Body of pancreas (tissue), 4 donors: ENCODE measurements around the gene MAPT. TPM values are rescaled to one million over a fixed set of nuclear protein-coding genes. Genes with fewer than 3 reads are reported as not detected.

ENCODE experiments used
- ATAC-seq: fragments of 150-250 bp; one replicate; pipeline ENCODE4 v1.9.1; 2016
- DNase-seq, 4 donors: peaks; one replicate each; pipeline ENCODE4 v3.0.0-alpha.2; 2019
- H3K27ac ChIP-seq, 4 donors: fragments of 200-600 bp; sonication (generic); 1 replicate in 3 of 4; 2 replicates in 1 of 4; pipeline versions ENCODE4 v1.5.1 to v1.6.1; 2016 to 2019; ENCODE audit warnings: mild to moderate bottlenecking in 1 of 4, mixed read lengths in 1 of 4, moderate library complexity in 1 of 4
- H3K27me3 ChIP-seq, 2 donors: fragments of 200-600 bp; sonication (generic); one replicate each; pipeline ENCODE4 v1.6.0; 2016; ENCODE audit warnings: mild to moderate bottlenecking in 1 of 2
- H3K36me3 ChIP-seq, 2 donors: fragments of 200-600 bp; sonication (generic); replicated peaks in 1 of 2; 2 replicates each; pipeline ENCODE4 v1.5.1; 2016; ENCODE audit warnings: low read depth in 2 of 2; ENCODE audit not compliant: insufficient read depth in 1 of 2
- H3K4me1 ChIP-seq: fragments of 200-600 bp; sonication (generic); one replicate; pipeline ENCODE4 v1.6.0; 2016
- H3K4me3 ChIP-seq, 2 donors: fragments of 200-600 bp; sonication (generic); 1 replicate in 1 of 2; 2 replicates in 1 of 2; pipeline ENCODE4 v1.5.1; 2016 to 2019
- H3K9me3 ChIP-seq, 3 donors: fragments of 200-600 bp; sonication (generic); 1 replicate in 2 of 3; 2 replicates in 1 of 3; pipeline ENCODE4 v1.5.1; 2016
- POLR2A ChIP-seq, 3 donors: fragments of 450-650 bp; IDR thresholded peaks; one replicate each; pipeline ENCODE4 v1.6.1; 2016; ENCODE audit warnings: antibody characterized with exemption in 3 of 3, mild to moderate bottlenecking in 2 of 3
- WGBS, 2 donors: methylation state at CpG; one replicate each; pipeline ENCODE4 v1.1.5; 2017; 5-methylcytosine and 5-hydroxymethylcytosine counted together
- intact Hi-C: fragments of 100-400 bp; cut with DNase I; formaldehyde crosslinking; loops from one replicate; pipeline ENCODE4 v1.15.1; 2023
- total RNA-seq, 2 donors: library from RNA; depleted of rRNA; stranded (reverse); fragments of >200 nt; gene quantifications; one replicate each; pipeline ENCODE4 v1.1.0, GENCODE V29; 2016
- TF ChIP-seq, protein P1 (sequence below), 7 experiments: fragments of 450-650 bp in 4 of 7; fragments of 200-600 bp in 3 of 7; sonication (generic) in 3 of 7; IDR thresholded peaks; one replicate each; pipeline ENCODE4 v1.5.1; 2016 to 2019; ENCODE audit warnings: antibody characterized with exemption in 7 of 7

The MAPT gene
- total RNA-seq, 2 donors from 2014 or later, result 1.6 to 2.3 TPM

- TF ChIP-seq, protein P1, sequence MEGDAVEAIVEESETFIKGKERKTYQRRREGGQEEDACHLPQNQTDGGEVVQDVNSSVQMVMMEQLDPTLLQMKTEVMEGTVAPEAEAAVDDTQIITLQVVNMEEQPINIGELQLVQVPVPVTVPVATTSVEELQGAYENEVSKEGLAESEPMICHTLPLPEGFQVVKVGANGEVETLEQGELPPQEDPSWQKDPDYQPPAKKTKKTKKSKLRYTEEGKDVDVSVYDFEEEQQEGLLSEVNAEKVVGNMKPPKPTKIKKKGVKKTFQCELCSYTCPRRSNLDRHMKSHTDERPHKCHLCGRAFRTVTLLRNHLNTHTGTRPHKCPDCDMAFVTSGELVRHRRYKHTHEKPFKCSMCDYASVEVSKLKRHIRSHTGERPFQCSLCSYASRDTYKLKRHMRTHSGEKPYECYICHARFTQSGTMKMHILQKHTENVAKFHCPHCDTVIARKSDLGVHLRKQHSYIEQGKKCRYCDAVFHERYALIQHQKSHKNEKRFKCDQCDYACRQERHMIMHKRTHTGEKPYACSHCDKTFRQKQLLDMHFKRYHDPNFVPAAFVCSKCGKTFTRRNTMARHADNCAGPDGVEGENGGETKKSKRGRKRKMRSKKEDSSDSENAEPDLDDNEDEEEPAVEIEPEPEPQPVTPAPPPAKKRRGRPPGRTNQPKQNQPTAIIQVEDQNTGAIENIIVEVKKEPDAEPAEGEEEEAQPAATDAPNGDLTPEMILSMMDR (IDR thresholded peaks at IDR 0.05), result no peak
- TF ChIP-seq POLR2A (IDR thresholded peaks at IDR 0.05), result no peak
- ATAC-seq, result no peak
- no peak overlapping the region for H3K27ac ChIP-seq
- DNase-seq, result no peak
- intact Hi-C loops, result no loop called here
- no peak overlapping the region for H3K4me3 ChIP-seq
- 72 to 73% methylated on average over 15 of the region's 15 CpGs for WGBS, 2 donors
- H3K4me1 ChIP-seq, result peaks cover 6% of the 10 kb centered on the region
- no peaks in the 10 kb centered on the region for H3K9me3 ChIP-seq
- H3K36me3 ChIP-seq, result no peaks in the 10 kb centered on the region
- peaks cover 0 to 4% of the 10 kb centered on the region in 2 donors for H3K27me3 ChIP-seq
Measured at GRCh38 chr17:45906927-45907622, 12.7 kb downstream of the MAPT start.

DNA sequence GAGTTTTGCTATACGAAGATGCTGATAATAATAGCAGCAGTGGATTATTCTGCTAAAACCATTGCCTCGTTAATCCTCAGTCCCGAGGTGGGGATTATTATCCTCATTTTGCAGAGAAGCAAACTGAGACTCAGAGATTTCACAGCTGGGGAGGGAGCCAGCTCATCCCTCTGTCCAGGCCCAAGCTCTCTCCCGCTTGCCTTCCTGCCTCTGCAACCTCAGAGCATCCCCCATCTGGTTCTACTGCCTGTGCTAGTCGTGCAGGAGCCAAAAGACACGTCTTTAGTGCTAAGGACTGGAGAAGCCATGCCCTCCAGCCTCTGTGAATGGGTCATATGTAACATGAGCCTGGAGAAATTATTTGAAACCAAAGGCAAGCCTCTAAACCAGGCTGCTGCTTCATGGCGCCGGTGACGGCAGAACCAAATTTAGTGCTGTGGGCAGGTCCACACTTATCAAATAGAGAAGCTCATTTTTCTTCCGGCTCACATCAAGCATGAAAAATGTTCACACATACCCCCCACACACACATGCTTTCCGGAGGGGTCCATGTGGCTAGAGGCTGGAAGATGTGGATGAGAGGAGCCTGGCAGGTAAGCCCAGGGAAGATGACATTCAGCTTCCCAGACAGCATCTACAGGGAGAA lies 13.5 kb downstream of the MAPT start:
- H3K4me3 ChIP-seq, result no peak overlapping the region
- H3K4me1 ChIP-seq, result peaks cover 6% of the 10 kb centered on the region
- TF ChIP-seq, protein P1 (IDR thresholded peaks at IDR 0.05), result no peak
- H3K27me3 ChIP-seq, result peaks cover 0 to 4% of the 10 kb centered on the region in 2 donors
- intact Hi-C loops, result no loop called here
- H3K27ac ChIP-seq, result no peak overlapping the region
- DNase-seq, result no peak
- no peak for ATAC-seq
- no peaks in the 10 kb centered on the region for H3K9me3 ChIP-seq
- H3K36me3 ChIP-seq, result no peaks in the 10 kb centered on the region
- WGBS, 2 donors, result 57 to 64% methylated on average over 11 of the region's 11 CpGs

GRCh38 chr17:45908460-45908859 lies 14.1 kb downstream of the MAPT start:
- Histone ChIP-seq H3K4me1 (no peaks in the 10 kb centered on the region), H3K27me3 (peaks cover 0 to 4% of the 10 kb centered on the region in 2 donors), H3K4me3 (no peak overlapping the region), H3K36me3 (no peaks in the 10 kb centered on the region), H3K9me3 (no peaks in the 10 kb centered on the region), H3K27ac (no peak overlapping the region)
- TF ChIP-seq, protein P1 (IDR thresholded peaks at IDR 0.05), result no peak
- no peak for TF ChIP-seq POLR2A (IDR thresholded peaks at IDR 0.05)
- intact Hi-C loops, result no loop called here
- DNase-seq, result no peak
- WGBS, 2 donors, result 46 to 49% methylated on average over 3 of the region's 3 CpGs
- no peak for ATAC-seq

DNA sequence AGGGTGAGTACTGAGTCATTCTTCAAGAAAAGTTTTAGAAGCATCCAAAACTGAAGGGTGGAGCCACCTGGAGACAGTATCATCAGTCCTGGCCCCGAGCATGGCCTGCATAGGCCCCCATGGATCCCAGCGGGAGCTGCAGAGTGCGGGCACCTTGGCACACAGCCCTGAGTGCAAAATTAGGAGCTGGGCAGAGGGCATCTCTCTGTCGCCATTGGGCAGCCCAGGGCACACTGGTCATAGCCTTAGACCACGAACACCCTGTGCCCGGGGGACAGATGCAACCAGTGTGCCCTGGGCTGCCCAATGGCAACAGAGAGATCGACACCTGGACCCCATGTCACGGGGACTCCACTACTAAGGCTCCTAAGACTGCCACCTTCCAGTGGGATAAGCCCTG lies 14.6 kb downstream of the MAPT start:
- Histone ChIP-seq H3K4me1 (no peaks in the 10 kb centered on the region), H3K9me3 (no peaks in the 10 kb centered on the region), H3K27ac (no peak overlapping the region), H3K4me3 (no peak overlapping the region), H3K36me3 (no peaks in the 10 kb centered on the region), H3K27me3 (peaks cover 0 to 4% of the 10 kb centered on the region in 2 donors)
- DNase-seq (no peak), ATAC-seq (no peak)
- intact Hi-C loops, result no loop called here
- TF ChIP-seq POLR2A (IDR thresholded peaks at IDR 0.05), result no peak
- TF ChIP-seq, protein P1 (IDR thresholded peaks at IDR 0.05), result no peak
- 88% methylated on average over 4 to 8 of the region's 8 CpGs for WGBS, 2 donors
